Sigmoid colon (tissue), 7 donors: ENCODE data around the gene SPEM2. TPM values are rescaled to one million over a fixed set of nuclear protein-coding genes. Genes with fewer than 3 reads are reported as not detected.

Experiments used
- DNase-seq: peaks from one replicate; pipeline ENCODE4 v3.0.0-alpha.2; 2019
- H3K27ac ChIP-seq, 4 donors: fragments of 200-600 bp; sonication (generic); one replicate each; pipeline ENCODE4 v1.5.1; 2016 to 2019; ENCODE audit warnings: mild to moderate bottlenecking in 1 of 4
- H3K27me3 ChIP-seq, 3 donors: fragments of 200-600 bp; sonication (generic); one replicate each; pipeline ENCODE4 v1.5.1; 2019; ENCODE audit warnings: mild to moderate bottlenecking in 1 of 3
- H3K36me3 ChIP-seq, 4 donors: fragments of 200-600 bp; sonication (generic); one replicate each; pipeline ENCODE4 v1.5.1; 2016 to 2019
- H3K4me1 ChIP-seq, 4 donors: fragments of 200-600 bp; sonication (generic); one replicate each; pipeline ENCODE4 v1.5.1; 2017 to 2019
- H3K4me3 ChIP-seq, 4 donors: fragments of 200-600 bp; sonication (generic); one replicate each; pipeline ENCODE4 v1.5.1; 2017 to 2019; ENCODE audit warnings: mild to moderate bottlenecking in 2 of 4, moderate library complexity in 1 of 4
- H3K9me3 ChIP-seq, 4 donors: fragments of 200-600 bp in 3 of 4; sonication (generic) in 3 of 4; one replicate each; pipeline versions ENCODE4 v1.5.1 to v1.6.1; 2013 to 2019
- EP300 ChIP-seq, 4 donors: sonication (generic); formaldehyde crosslinking; IDR thresholded peaks; one replicate each; pipeline ENCODE4 v1.6.1; 2017; ENCODE audit warnings: antibody characterized with exemption in 4 of 4
- POLR2A ChIP-seq, 2 donors: fragments of 450-650 bp; IDR thresholded peaks; one replicate each; pipeline ENCODE4 v1.6.1; 2016; ENCODE audit warnings: antibody characterized with exemption in 2 of 2, mild to moderate bottlenecking in 2 of 2, moderate library complexity in 2 of 2
- POLR2AphosphoS5 ChIP-seq, 4 donors: sonication (generic); formaldehyde crosslinking; IDR thresholded peaks; one replicate each; pipeline ENCODE4 v1.6.1; 2017; ENCODE audit warnings: antibody characterized with exemption in 4 of 4
- WGBS, 2 donors: extraction: QIAGEN DNeasy Blood & Tissue Kit; methylation state at CpG; one replicate each; pipeline ENCODE4 v1.1.7; 2013; 5-methylcytosine and 5-hydroxymethylcytosine counted together
- intact Hi-C: fragments of 100-400 bp; cut with DNase I; formaldehyde crosslinking; loops from one replicate; pipeline ENCODE4 v1.15.1; 2023
- polyA plus RNA-seq, 3 donors: library from polyadenylated mRNA; stranded (reverse); fragments of 200-250 nt; gene quantifications; one replicate each; pipeline ENCODE4 v1.2.3, GENCODE V29; 2013
- total RNA-seq, 4 donors: library from RNA; depleted of rRNA; stranded (reverse); fragments of >200 nt; gene quantifications; one replicate each; pipeline ENCODE4 v1.1.0, GENCODE V29; 2016
- TF ChIP-seq, protein P1 (sequence below), 4 experiments: fragments of 450-650 bp in 3 of 4; fragments of 200-600 bp in 1 of 4; IDR thresholded peaks; one replicate each; pipeline ENCODE4 v1.5.1; 2016 to 2019; ENCODE audit warnings: antibody characterized with exemption in 4 of 4, mild to moderate bottlenecking in 3 of 4, moderate library complexity in 2 of 4
- donor health status: healthy with polysubstance abuse.
- donor health status: Bipolar disorder and iron deficiency.
- donor health status: healthy.

SPEM2 gene
- total and polyA plus RNA-seq, 7 donors, result not detected

- H3K27ac ChIP-seq, result no peak overlapping the region
- no peaks in the 10 kb centered on the region for H3K9me3 ChIP-seq
- no peaks in the 10 kb centered on the region for H3K36me3 ChIP-seq
- intact Hi-C loops, result no loop called here
- TF ChIP-seq, protein P1, sequence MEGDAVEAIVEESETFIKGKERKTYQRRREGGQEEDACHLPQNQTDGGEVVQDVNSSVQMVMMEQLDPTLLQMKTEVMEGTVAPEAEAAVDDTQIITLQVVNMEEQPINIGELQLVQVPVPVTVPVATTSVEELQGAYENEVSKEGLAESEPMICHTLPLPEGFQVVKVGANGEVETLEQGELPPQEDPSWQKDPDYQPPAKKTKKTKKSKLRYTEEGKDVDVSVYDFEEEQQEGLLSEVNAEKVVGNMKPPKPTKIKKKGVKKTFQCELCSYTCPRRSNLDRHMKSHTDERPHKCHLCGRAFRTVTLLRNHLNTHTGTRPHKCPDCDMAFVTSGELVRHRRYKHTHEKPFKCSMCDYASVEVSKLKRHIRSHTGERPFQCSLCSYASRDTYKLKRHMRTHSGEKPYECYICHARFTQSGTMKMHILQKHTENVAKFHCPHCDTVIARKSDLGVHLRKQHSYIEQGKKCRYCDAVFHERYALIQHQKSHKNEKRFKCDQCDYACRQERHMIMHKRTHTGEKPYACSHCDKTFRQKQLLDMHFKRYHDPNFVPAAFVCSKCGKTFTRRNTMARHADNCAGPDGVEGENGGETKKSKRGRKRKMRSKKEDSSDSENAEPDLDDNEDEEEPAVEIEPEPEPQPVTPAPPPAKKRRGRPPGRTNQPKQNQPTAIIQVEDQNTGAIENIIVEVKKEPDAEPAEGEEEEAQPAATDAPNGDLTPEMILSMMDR (IDR thresholded peaks at IDR 0.05), result no peak
- TF ChIP-seq POLR2AphosphoS5 (IDR thresholded peaks at IDR 0.05) (no peak), POLR2A (IDR thresholded peaks at IDR 0.05) (no peak), EP300 (IDR thresholded peaks at IDR 0.05) (no peak)
- no peak for DNase-seq
- peaks cover 0 to 25% (median 16%) of the 10 kb centered on the region in 4 donors for H3K4me1 ChIP-seq
- 1 to 4% methylated on average over 16 of the region's 16 CpGs for WGBS, 2 donors
- H3K27me3 ChIP-seq, result peaks cover 16 to 66% (median 45%) of the 10 kb centered on the region in 3 donors
- H3K4me3 ChIP-seq, result peak overlapping the region in 2 of 4 donors; percentile 34 to 42
Observed at GRCh38 chr17:7445619-7445968, 20.2 kb downstream of the SPEM2 start.

- Histone ChIP-seq H3K36me3 (no peaks in the 10 kb centered on the region), H3K4me1 (peaks cover 0 to 20% (median 12%) of the 10 kb centered on the region in 4 donors), H3K9me3 (no peaks in the 10 kb centered on the region), H3K27ac (no peak overlapping the region), H3K27me3 (peaks cover 13 to 52% (median 34%) of the 10 kb centered on the region in 3 donors), H3K4me3 (no peak overlapping the region)
- TF ChIP-seq, protein P1 (IDR thresholded peaks at IDR 0.05), result no peak
- TF ChIP-seq POLR2AphosphoS5 (IDR thresholded peaks at IDR 0.05) (no peak), EP300 (IDR thresholded peaks at IDR 0.05) (no peak), POLR2A (IDR thresholded peaks at IDR 0.05) (no peak)
- intact Hi-C loops, result no loop called here
- no peak for DNase-seq
- 90 to 91% methylated on average over 7 of the region's 7 CpGs for WGBS, 2 donors
Observed at GRCh38 chr17:7448461-7448860, 23.0 kb downstream of the SPEM2 start.

DNA sequence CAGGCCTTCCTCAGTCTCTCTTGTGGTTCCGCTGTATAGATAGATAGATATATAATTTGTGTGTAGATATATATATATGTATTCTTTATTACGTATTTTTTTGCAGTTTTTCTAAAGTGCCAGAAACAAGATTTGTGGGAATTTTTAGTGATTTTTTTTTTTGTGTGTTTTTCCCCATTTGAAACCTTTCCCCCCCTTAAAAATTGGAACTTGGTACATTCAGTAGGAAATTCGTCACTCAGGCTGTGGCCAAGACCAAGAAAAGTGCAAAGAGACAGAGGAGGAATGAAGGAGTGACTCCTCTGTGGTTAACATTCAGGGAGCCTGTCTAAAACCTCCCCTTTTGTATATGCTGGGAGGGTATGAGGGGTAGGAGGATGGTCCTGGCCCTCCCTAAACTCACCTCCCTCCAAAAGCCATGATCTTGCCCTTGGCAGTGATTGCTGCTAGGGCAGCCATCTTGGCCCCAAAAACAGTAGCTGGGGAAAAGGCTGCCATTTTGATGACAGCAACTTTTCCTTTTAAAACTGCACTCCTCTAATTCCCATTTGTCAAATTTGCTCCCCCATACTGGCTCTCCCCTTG lies 34.6 kb downstream of the SPEM2 start:
- no peaks in the 10 kb centered on the region for H3K9me3 ChIP-seq
- peak overlapping the region in 2 of 4 donors; percentile 6 to 10 for H3K27ac ChIP-seq
- H3K4me3 ChIP-seq, result no peak overlapping the region
- intact Hi-C loops, result no loop called here
- peaks cover 0 to 14% (median 8%) of the 10 kb centered on the region in 4 donors for H3K4me1 ChIP-seq
- H3K27me3 ChIP-seq, result no peaks in the 10 kb centered on the region
- 80 to 86% methylated on average over 3 of the region's 3 CpGs for WGBS, 2 donors
- TF ChIP-seq POLR2AphosphoS5 (IDR thresholded peaks at IDR 0.05) (no peak), EP300 (IDR thresholded peaks at IDR 0.05) (no peak), POLR2A (IDR thresholded peaks at IDR 0.05) (no peak)
- TF ChIP-seq, protein P1 (IDR thresholded peaks at IDR 0.05), result no peak
- H3K36me3 ChIP-seq, result peaks cover 11 to 34% (median 15%) of the 10 kb centered on the region in 4 donors
- no peak for DNase-seq

GRCh38 chr17:7460850-7461660 lies 35.6 kb downstream of the SPEM2 start:
- Histone ChIP-seq H3K36me3 (peaks cover 18 to 44% (median 23%) of the 10 kb centered on the region in 4 donors), H3K27ac (no peak overlapping the region), H3K27me3 (no peaks in the 10 kb centered on the region), H3K9me3 (no peaks in the 10 kb centered on the region), H3K4me3 (no peak overlapping the region), H3K4me1 (peaks cover 0 to 17% (median 11%) of the 10 kb centered on the region in 4 donors)
- no peak for TF ChIP-seq POLR2AphosphoS5 (IDR thresholded peaks at IDR 0.05)
- no peak for TF ChIP-seq POLR2A (IDR thresholded peaks at IDR 0.05)
- TF ChIP-seq EP300 (IDR thresholded peaks at IDR 0.05), result no peak
- TF ChIP-seq, protein P1 (IDR thresholded peaks at IDR 0.05), result no peak
- WGBS, 2 donors, result 94 to 96% methylated on average over 7 of the region's 7 CpGs
- DNase-seq, result no peak
- intact Hi-C loops, result no loop called here
